IMR-90 (cell line): ENCODE data around the gene AP3B1. TPM values are rescaled to one million over a fixed set of nuclear protein-coding genes. Genes with fewer than 3 reads are reported as not detected.

ENCODE experiments used
- ATAC-seq: fragments of 200-7000 bp; cut with Tn5 transposase; 2 replicates; pipeline ENCODE4 v1.9.1; 2020; ENCODE audit warnings: low read depth, mild to moderate bottlenecking, moderate library complexity
- BruUV-seq: library from RNA; stranded (reverse); fragments of 400-500 nt; replicated peaks from 2 replicates; lab custom pipeline; 2021; lab: Mats Ljungman, UMichigan
- CTCF ChIA-PET: fragments of 300-600 bp; formaldehyde crosslinking; extraction: SDS; loops from one replicate; lab custom pipeline; 2021; ENCODE audit warnings: antibody characterized with exemption; lab: Yijun Ruan, JAX
- POLR2A ChIA-PET: fragments of 300-600 bp; sonication (Branson Sonifier 250); formaldehyde crosslinking; loops from one replicate; lab custom pipeline; 2022; ENCODE audit warnings: antibody characterized with exemption; ENCODE audit not compliant: unreplicated experiment; lab: Charles Lee
- DNase-seq: peaks from one replicate; pipeline ENCODE4 v3.0.0; 2013
- H2AFZ ChIP-seq: replicated peaks from 2 replicates; pipeline ENCODE3; 2013; ENCODE audit warnings: low read length, mild to moderate bottlenecking; ENCODE audit not compliant: poor library complexity
- H2AK5ac ChIP-seq: 2 replicates; pipeline ENCODE4 v1.6.1; 2013; ENCODE audit warnings: low read depth, low read length, inconsistent platforms
- H2AK9ac ChIP-seq: replicated peaks from 2 replicates; pipeline ENCODE3; 2013; ENCODE audit warnings: mild to moderate bottlenecking, low read depth, low read length, moderate library complexity; ENCODE audit not compliant: poor library complexity
- H2BK120ac ChIP-seq: 2 replicates; pipeline ENCODE4 v1.6.1; 2013; ENCODE audit warnings: low read depth, low read length, inconsistent platforms
- H2BK15ac ChIP-seq: 3 replicates; pipeline ENCODE4 v1.6.1; 2013; ENCODE audit warnings: low read depth, low read length, inconsistent platforms
- H2BK20ac ChIP-seq: 2 replicates; pipeline ENCODE4 v1.6.1; 2013; ENCODE audit warnings: low read depth, mild to moderate bottlenecking, inconsistent platforms, low read length, moderate library complexity
- H2BK5ac ChIP-seq: 2 replicates; pipeline ENCODE4 v1.6.1; 2013; ENCODE audit warnings: mild to moderate bottlenecking, low read depth, low read length, inconsistent platforms; ENCODE audit not compliant: poor library complexity, severe bottlenecking
- H3K14ac ChIP-seq: replicated peaks from 2 replicates; pipeline ENCODE4 v1.6.1; 2013; ENCODE audit warnings: low read depth, low read length, inconsistent platforms
- H3K18ac ChIP-seq: 2 replicates; pipeline ENCODE4 v1.6.1; 2013; ENCODE audit warnings: low read depth, low read length, control low read depth
- H3K23ac ChIP-seq: 2 replicates; pipeline ENCODE4 v1.6.1; 2013; ENCODE audit warnings: low read depth, low read length, inconsistent platforms
- H3K27ac ChIP-seq: 2 replicates; pipeline ENCODE4 v1.5.1; 2013; ENCODE audit warnings: mild to moderate bottlenecking, control low read depth, low read length; ENCODE audit not compliant: insufficient read depth
- H3K27me3 ChIP-seq: 2 replicates; pipeline ENCODE4 v1.6.1; 2013; ENCODE audit warnings: low read length; ENCODE audit not compliant: control insufficient read depth, insufficient read depth
- H3K36me3 ChIP-seq: 2 replicates; pipeline ENCODE4 v1.6.1; 2013; ENCODE audit warnings: low read length, mixed read lengths; ENCODE audit not compliant: control insufficient read depth, insufficient read depth
- H3K4ac ChIP-seq: 2 replicates; pipeline ENCODE4 v1.6.1; 2013; ENCODE audit warnings: low read depth, low read length, inconsistent platforms
- H3K4me1 ChIP-seq: 2 replicates; pipeline ENCODE4 v1.6.1; 2013; ENCODE audit warnings: low read length, mixed read lengths; ENCODE audit not compliant: control insufficient read depth, insufficient read depth
- H3K4me2 ChIP-seq: 2 replicates; pipeline ENCODE4 v1.6.1; 2013; ENCODE audit warnings: low read depth, mild to moderate bottlenecking, control low read depth, low read length, moderate library complexity
- H3K4me3 ChIP-seq: 2 replicates; pipeline ENCODE4 v1.5.1; 2013; ENCODE audit warnings: low read depth, mild to moderate bottlenecking, control low read depth, low read length, moderate library complexity; ENCODE audit not compliant: insufficient read depth
- H3K56ac ChIP-seq: 2 replicates; pipeline ENCODE4 v1.6.1; 2013; ENCODE audit warnings: low read length, inconsistent platforms; ENCODE audit not compliant: insufficient read depth; ENCODE audit errors: extremely low read depth
- H3K79me1 ChIP-seq, 2 experiments: 2 replicates each; pipeline ENCODE4 v1.6.1; 2013; ENCODE audit warnings: low read length in 2 of 2, inconsistent platforms in 1 of 2, low read depth in 1 of 2
- H3K9ac ChIP-seq: 2 replicates; pipeline ENCODE4 v1.6.1; 2013; ENCODE audit warnings: low read depth, low read length, control low read depth
- H3K9me1 ChIP-seq: 2 replicates; pipeline ENCODE4 v1.6.1; 2013; ENCODE audit warnings: low read length, inconsistent platforms; ENCODE audit not compliant: insufficient read depth
- H3K9me3 ChIP-seq: 2 replicates; pipeline ENCODE4 v1.6.1; 2013; ENCODE audit warnings: low read length; ENCODE audit not compliant: control insufficient read depth, insufficient read depth
- H4K20me1 ChIP-seq: 2 replicates; pipeline ENCODE4 v1.6.1; 2013; ENCODE audit warnings: low read length, inconsistent platforms; ENCODE audit not compliant: insufficient read depth
- H4K5ac ChIP-seq: 2 replicates; pipeline ENCODE4 v1.6.1; 2013; ENCODE audit warnings: mild to moderate bottlenecking, low read depth, low read length, control low read depth
- H4K8ac ChIP-seq, 2 experiments: 2 replicates each; pipeline ENCODE4 v1.6.1; 2013; ENCODE audit warnings: low read depth in 2 of 2, low read length in 2 of 2, control low read depth in 1 of 2, inconsistent platforms in 1 of 2
- H4K91ac ChIP-seq: 2 replicates; pipeline ENCODE4 v1.6.1; 2013; ENCODE audit warnings: low read depth, low read length, inconsistent platforms; ENCODE audit not compliant: insufficient read depth
- BHLHE40 ChIP-seq: fragments of 150-350 bp; IDR thresholded peaks from 2 replicates; pipeline ENCODE4 v1.6.1; 2016; ENCODE audit warnings: mild to moderate bottlenecking, low read depth, low read length
- CEBPB ChIP-seq: IDR thresholded peaks from 2 replicates; pipeline ENCODE4 v1.6.1; 2012; ENCODE audit warnings: low read depth, low read length, improper control_type of control experiment
- CHD1 ChIP-seq: IDR thresholded peaks from 2 replicates; pipeline ENCODE4 v1.6.1; 2012; ENCODE audit warnings: low read depth, low read length, improper control_type of control experiment
- CTCF ChIP-seq: conservative IDR thresholded peaks from 2 replicates; pipeline ENCODE4 v1.5.1; 2012; ENCODE audit warnings: mild to moderate bottlenecking, low read depth, low read length, improper control_type of control experiment
- ELK1 ChIP-seq: fragments of 150-350 bp; IDR thresholded peaks from 2 replicates; pipeline ENCODE4 v1.6.1; 2016; ENCODE audit warnings: low read depth, mild to moderate bottlenecking, low read length, moderate library complexity, borderline replicate concordance
- FOS ChIP-seq: fragments of 150-350 bp; IDR thresholded peaks from 2 replicates; pipeline ENCODE4 v1.6.1; 2016; ENCODE audit warnings: low read depth, low read length
- MAFK ChIP-seq: IDR thresholded peaks from 2 replicates; pipeline ENCODE4 v1.6.1; 2012; ENCODE audit warnings: low read depth, low read length, improper control_type of control experiment
- MAZ ChIP-seq: IDR thresholded peaks from 2 replicates; pipeline ENCODE4 v1.6.1; 2012; ENCODE audit warnings: low read depth, mild to moderate bottlenecking, low read length, improper control_type of control experiment, moderate library complexity, borderline replicate concordance
- MXI1 ChIP-seq: IDR thresholded peaks from 2 replicates; pipeline ENCODE4 v1.6.1; 2012; ENCODE audit warnings: low read depth, mild to moderate bottlenecking, low read length, moderate library complexity, borderline replicate concordance
- POLR2A ChIP-seq: IDR thresholded peaks from 2 replicates; pipeline ENCODE4 v1.6.1; 2012; ENCODE audit warnings: mild to moderate bottlenecking, low read depth, low read length
- RAD21 ChIP-seq: IDR thresholded peaks from 2 replicates; pipeline ENCODE4 v1.6.1; 2012; ENCODE audit warnings: low read length, improper control_type of control experiment
- RCOR1 ChIP-seq: IDR thresholded peaks from 2 replicates; pipeline ENCODE4 v1.6.1; 2012; ENCODE audit warnings: mild to moderate bottlenecking, low read length, improper control_type of control experiment; ENCODE audit not compliant: insufficient replicate concordance
- SMC3 ChIP-seq: fragments of 150-350 bp; IDR thresholded peaks from 2 replicates; pipeline ENCODE4 v1.6.1; 2016; ENCODE audit warnings: low read depth, mild to moderate bottlenecking, antibody characterized with exemption, low read length, moderate library complexity
- WGBS, 2 experiments: methylation state at CpG; one replicate each; pipeline versions ENCODE4 v1.1.5 to v1.1.7; 2013; ENCODE audit warnings: missing lambda C conversion rate in 2 of 2; ENCODE audit not compliant: insufficient read length in 1 of 2; ENCODE audit errors: extremely low coverage in 2 of 2; 5-methylcytosine and 5-hydroxymethylcytosine counted together
- dilution Hi-C: fragments of 300-500 bp; cut with HindIII; formaldehyde crosslinking; loops from one replicate; pipeline ENCODE4 v1.14.3; 2018; ENCODE audit warnings: low sequenced_read_pairs; ENCODE audit not compliant: unreplicated experiment
- in situ Hi-C: fragments of 300-500 bp; cut with MboI; formaldehyde crosslinking; loops from 3 replicates; pipeline ENCODE4 v1.14.3; 2019; ENCODE audit warnings: low sequenced_read_pairs, inconsistent platforms, mixed read lengths
- intact Hi-C: fragments of 100-400 bp; cut with micrococcal nuclease; formaldehyde crosslinking; loops from 2 replicates; pipeline ENCODE4 v1.10.0; 2022
- polyA plus RNA-seq, 3 experiments: library from polyadenylated mRNA; depleted of rRNA; stranded (reverse); fragments of >200 nt; gene quantifications; 2 replicates each; pipeline ENCODE4 v1.2.3, GENCODE V29; 2012; ENCODE audit warnings: low replicate concordance in 1 of 3
- total RNA-seq: library from RNA; depleted of rRNA; stranded (reverse); fragments of >200 nt; gene quantifications from 2 replicates; pipeline ENCODE4 v1.2.3, GENCODE V29; 2012
- TF ChIP-seq, protein P1 (sequence below): fragments of 150-350 bp; IDR thresholded peaks from 2 replicates; pipeline ENCODE4 v1.6.1; 2017; ENCODE audit warnings: mild to moderate bottlenecking, antibody characterized with exemption, low read length, low read depth

AP3B1 gene
- total and polyA plus RNA-seq, 2 of the 4 experiments (the other 2 are of a cell fraction): 33.1 to 59.0 TPM

DNA sequence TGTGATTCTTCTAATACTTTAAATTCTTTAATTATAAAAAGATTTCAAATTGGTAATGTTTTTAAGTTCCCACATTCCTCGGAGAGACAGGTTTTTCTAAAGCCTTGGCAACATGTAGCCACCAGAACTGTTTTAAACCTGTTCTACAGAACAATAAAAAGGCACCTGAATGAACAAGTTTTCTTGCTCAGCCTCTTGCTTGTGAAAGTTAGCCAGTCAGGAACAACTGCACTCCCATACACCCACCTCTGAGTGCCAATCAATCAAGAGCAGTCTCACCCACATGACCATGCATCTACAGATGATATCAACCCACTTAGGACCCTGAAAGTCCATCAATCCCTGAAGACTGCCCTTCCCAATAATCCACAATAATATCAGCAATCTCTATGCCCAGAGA, 62.3 kb downstream of the AP3B1 start:
- peaks cover 37 to 47% of the 10 kb centered on the region in 2 experiments for H3K79me1 ChIP-seq
- dilution Hi-C loops: no loop called here
- in situ Hi-C loops: no loop called here

More for the DNA sequence above, 62.3 kb downstream of the AP3B1 start:
- Histone ChIP-seq H3K4ac (no peak overlapping the region), H4K8ac (no peak overlapping the region), H2AK9ac (no peak overlapping the region), H2BK15ac (no peak overlapping the region), H4K91ac (no peak overlapping the region), H3K9ac (no peak overlapping the region), H3K4me1 (peaks cover 4% of the 10 kb centered on the region; the same call in 1 of the 2 replicates), H2BK20ac (no peak overlapping the region), H2BK120ac (no peak overlapping the region), H3K9me3 (no peaks in the 10 kb centered on the region), H4K20me1 (peaks cover 21% of the 10 kb centered on the region; the same call in 1 of the 2 replicates), H3K4me2 (no peak overlapping the region), H3K23ac (no peak overlapping the region), H3K14ac (no peak overlapping the region), H3K4me3 (no peak overlapping the region), H3K27me3 (no peaks in the 10 kb centered on the region), H2BK5ac (no peak overlapping the region), H3K36me3 (no peaks in the 10 kb centered on the region), H3K18ac (no peak overlapping the region), H3K9me1 (peaks cover 4% of the 10 kb centered on the region; the same call in 1 of the 2 replicates), H2AK5ac (no peak overlapping the region), H4K5ac (no peak overlapping the region), H2AFZ (no peak overlapping the region), H3K56ac (no peak overlapping the region), H3K27ac (no peak overlapping the region)
- intact Hi-C loops: no loop called here
- no peak for DNase-seq
- WGBS, 2 experiments: no CpG with 5 or more reads among the region's 1 CpG
- no TSS peak for BruUV-seq
- TF ChIP-seq MAZ (no peak), ELK1 (no peak), BHLHE40 (no peak), CTCF (no peak), POLR2A (no peak), SMC3 (no peak), RCOR1 (no peak), FOS (no peak), MXI1 (no peak), MAFK (no peak), CHD1 (no peak), CEBPB (no peak), RAD21 (no peak)
- TF ChIP-seq, protein P1, sequence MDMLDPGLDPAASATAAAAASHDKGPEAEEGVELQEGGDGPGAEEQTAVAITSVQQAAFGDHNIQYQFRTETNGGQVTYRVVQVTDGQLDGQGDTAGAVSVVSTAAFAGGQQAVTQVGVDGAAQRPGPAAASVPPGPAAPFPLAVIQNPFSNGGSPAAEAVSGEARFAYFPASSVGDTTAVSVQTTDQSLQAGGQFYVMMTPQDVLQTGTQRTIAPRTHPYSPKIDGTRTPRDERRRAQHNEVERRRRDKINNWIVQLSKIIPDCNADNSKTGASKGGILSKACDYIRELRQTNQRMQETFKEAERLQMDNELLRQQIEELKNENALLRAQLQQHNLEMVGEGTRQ: no peak
- POLR2A ChIA-PET: no interaction called here
- CTCF ChIA-PET: no interaction called here
- no peak for ATAC-seq
